NCI-H2227 treated with DMSO at 0.1 percent for 48 hours (cell line): Measurements from ENCODE around the gene IL1A.

ENCODE experiments used
- DNase-seq: peaks from one replicate; lab custom pipeline; 2025; lab: John Stamatoyannopoulos, UW

IL1A gene

GRCh38 chr2:112762276-112762675 is 22.0 kb downstream of the IL1A start:
- no peak for DNase-seq

- no peak for DNase-seq
Measured at GRCh38 chr2:112760149-112760548, 24.1 kb downstream of the IL1A start.

- no peak for DNase-seq
Measured at GRCh38 chr2:112758711-112759110, 25.6 kb downstream of the IL1A start.

DNA sequence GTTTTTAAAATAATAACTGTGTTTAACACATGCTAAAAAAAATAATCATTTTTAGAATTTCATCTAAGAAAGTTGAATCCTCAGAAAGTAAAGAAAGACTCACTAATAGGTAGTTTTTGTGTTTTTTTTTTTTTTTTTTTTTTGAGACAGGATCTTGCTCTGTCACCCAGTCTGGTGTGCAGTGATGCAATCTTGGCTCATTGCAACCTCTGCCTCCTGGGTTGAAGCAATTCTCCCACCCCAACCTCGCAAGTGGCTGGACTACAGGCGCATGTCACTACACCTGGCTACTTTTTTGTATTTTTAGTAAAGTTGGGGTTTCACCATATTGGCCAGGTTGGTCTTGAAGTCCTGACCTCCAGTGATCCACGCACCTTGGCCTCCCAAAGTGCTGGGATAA is 27.0 kb downstream of the IL1A start:
- no peak for DNase-seq

GRCh38 chr2:112756207-112756606 is 28.1 kb downstream of the IL1A start:
- DNase-seq = no peak

- no peak for DNase-seq
Measured at GRCh38 chr2:112755444-112755843, 28.8 kb downstream of the IL1A start.

- no peak for DNase-seq
Measured at GRCh38 chr2:112754564-112754963, 29.7 kb downstream of the IL1A start.

GRCh38 chr2:112752667-112753066 is 31.6 kb downstream of the IL1A start:
- no peak for DNase-seq

GRCh38 chr2:112751451-112752197 is 32.7 kb downstream of the IL1A start:
- no peak for DNase-seq

GRCh38 chr2:112750560-112750843 is 33.8 kb downstream of the IL1A start:
- no peak for DNase-seq

GRCh38 chr2:112749755-112750559 is 34.3 kb downstream of the IL1A start:
- DNase-seq = peak; percentile 36

- no peak for DNase-seq
Measured at GRCh38 chr2:112740527-112740926, 43.8 kb downstream of the IL1A start.

DNA sequence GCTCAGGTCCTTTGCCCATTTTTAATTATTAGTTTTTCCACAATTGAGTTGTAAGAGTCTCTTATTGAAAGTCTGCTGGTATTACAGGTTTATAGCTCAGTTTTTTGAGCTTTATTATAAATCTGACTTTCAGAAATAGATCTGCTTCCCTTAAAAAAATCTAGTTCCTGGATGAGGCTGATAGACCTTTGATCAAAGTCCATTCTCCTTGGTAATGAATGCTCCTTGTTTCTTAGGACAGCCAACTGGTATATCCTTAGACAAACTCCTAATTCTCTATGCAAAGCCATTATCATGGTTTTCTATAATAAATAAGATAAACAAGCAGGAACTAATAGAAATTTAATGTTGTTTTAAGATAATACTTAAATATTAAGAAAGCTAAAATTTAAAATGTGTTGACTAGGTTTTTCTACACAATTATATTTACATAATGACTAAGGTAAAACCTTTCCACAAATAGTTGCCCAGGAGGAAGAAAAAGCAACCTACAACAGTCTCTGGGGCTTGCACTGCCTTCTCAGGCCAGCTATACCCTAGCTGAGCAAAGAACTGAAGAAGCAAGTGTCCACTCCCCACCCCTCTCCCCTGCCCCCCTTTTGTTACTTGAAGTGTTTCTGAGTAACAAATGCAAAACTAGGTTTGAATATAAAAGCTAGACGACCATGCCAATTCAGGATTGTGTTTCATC is 46.6 kb downstream of the IL1A start:
- DNase-seq = no peak

- no peak for DNase-seq
Measured at GRCh38 chr2:112733871-112734270, 50.4 kb downstream of the IL1A start.

- no peak for DNase-seq
Measured at GRCh38 chr2:112733456-112733855, 50.8 kb downstream of the IL1A start.

GRCh38 chr2:112731479-112731878 is 52.8 kb downstream of the IL1A start:
- DNase-seq = no peak

DNA sequence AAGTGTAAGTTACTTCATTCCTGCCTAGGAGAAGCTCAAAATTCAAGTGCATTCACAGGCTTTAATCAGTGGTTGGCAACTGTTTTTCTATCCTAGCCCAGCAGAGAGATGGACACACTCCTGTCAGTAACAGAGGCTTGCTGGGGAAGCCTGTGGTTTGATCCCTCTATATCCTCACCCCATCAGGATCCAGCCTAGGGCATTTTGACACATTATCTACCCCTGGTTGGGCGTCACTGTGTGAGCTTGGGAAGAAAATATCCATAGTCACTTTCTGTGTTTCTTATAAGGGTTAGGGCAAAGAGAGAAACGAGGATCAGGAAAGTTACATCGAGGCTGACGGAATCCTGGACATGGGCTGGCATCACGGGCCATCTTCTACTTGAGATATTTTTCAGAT is 53.5 kb downstream of the IL1A start:
- no peak for DNase-seq

- no peak for DNase-seq
Measured at GRCh38 chr2:112730216-112730615, 54.1 kb downstream of the IL1A start.

GRCh38 chr2:112728378-112729175 is 55.7 kb downstream of the IL1A start:
- DNase-seq = no peak

- DNase-seq = no peak
Measured at GRCh38 chr2:112728029-112728362, 56.3 kb downstream of the IL1A start.

DNA sequence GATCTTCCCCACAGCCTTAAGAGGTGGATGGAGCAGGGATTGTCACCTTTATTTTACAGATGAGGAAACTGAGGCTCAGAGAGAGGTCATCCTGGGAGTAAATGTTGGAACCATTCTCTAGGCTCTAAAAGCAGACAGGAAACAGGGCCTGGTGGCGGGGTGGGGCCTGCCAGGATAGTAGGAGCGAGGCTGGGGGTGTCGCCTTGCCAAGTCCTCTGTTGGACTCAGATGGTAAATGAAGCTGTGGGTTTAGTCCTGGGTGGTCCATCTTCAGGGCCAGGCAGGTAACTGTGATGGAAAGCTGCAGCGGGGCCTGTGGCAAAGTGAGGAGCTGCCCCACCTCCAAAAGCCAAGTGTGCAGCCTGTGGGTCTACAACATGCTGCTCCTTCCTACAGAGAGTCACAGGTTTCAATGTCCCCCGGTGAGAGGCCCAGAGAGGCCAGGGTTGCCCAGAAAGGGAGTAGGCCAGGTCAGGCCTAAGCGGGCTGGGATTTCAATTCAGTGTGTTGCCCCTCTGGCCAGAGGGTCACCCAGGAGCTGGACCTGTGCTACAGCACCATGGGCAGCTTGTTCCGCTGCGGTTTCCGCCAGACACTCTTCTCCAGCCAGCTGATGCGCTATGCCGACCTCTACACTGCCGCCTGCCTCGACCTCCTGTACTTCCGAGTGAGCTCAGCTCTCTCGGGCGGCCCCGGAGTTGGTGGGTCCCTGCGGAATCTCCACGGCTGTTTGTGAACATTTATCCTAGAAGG is 56.8 kb downstream of the IL1A start:
- no peak for DNase-seq
